ENCODE data around the gene PRR14L. TPM values are rescaled to one million over a fixed set of nuclear protein-coding genes. Genes with fewer than 3 reads are reported as not detected.
"Not testable (repeated sequence)": the region's sequence is repeated elsewhere in the genome, so short reads cannot be mapped to it uniquely, and the experiment has no call there.

PRR14L gene
- polyA plus RNA-seq, 4 donors, result 21.3 to 27.5 (median 24.6) TPM

DNA sequence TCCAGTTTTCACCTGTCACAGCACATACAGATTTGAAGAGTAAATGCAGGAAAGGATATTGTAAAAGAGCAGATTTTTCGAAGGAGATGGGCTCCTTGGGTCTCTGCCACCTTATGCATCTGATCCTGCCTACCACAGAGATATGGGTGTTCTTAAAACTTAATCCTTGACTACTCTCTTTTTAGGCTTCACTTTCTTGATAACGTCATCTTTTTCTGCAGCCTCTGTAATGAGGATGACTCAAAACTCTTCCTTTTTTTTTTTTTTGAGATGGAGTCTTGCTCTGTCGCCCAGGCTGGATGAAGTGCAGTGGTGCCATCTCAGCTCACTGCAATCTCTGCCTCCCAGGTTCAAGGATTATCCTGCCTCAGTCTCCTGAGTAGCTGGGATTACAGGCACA lies 7.8 kb downstream of the PRR14L start:
- no peak for DNase-seq (ENCODE audit: low read depth in 4 of 4, low spot score in 2 of 4)

DNA sequence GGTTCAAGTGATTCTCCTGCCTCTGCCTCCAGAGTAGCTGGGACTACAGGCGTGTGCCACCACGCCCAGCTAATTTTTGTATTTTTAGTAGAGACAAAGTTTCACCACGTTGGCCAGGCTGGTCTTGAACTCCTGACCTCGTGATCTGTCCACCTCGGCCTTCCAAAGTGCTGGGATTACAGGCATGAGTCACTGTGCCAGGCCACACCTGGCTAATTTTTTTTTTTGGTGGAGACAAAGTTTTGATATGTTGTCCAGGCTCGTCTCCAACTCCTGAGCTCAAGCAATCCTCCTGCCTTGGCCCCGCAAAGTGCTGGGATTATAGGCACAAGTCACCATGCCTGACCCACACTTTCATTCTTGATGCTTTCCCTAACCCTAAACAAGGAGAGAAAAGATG lies 9.6 kb downstream of the PRR14L start:
- DNase-seq (ENCODE audit: low read depth in 4 of 4, low spot score in 2 of 4), result not testable (repeated sequence)

DNA sequence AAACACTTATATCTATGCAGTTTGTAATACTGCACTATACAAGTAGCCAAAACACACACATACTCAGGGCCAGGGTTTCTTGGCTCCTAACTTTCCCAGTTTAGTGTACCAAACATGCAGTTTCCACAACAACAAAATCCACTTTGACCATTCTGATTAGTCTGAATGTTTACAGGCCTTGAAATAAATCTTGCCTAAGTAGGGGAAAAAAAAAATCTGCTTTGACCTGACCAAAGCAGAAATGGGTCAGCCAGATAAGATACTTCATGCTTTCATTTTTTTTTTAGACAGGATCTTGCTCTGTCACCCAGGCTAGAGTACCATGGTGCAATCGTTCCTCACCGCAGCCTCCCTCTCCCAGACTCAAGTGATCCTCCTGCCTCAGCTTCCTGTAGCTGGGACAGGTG lies 10.1 kb downstream of the PRR14L start:
- DNase-seq (ENCODE audit: low read depth in 4 of 4, low spot score in 2 of 4), result no peak

DNA sequence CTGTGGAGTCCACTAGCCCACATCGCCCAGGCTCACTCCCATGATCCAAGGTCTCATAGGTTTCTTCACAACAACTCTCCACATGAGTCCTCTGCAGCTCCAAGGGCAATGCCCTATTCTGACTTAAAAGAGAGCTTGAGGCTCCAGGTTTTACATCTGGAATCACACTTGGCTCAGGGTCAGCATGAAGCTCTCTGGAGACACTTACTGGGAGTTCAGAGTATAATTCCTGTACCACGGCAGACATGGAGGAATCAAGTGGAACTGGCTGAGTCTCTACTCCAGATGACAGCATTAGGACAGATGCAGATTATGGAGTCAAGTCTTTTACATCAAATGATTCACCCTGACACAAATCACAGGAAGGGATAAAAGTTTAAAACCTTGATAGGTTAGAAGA lies 11.4 kb downstream of the PRR14L start:
- no peak for DNase-seq (ENCODE audit: low read depth in 4 of 4, low spot score in 2 of 4)

DNA sequence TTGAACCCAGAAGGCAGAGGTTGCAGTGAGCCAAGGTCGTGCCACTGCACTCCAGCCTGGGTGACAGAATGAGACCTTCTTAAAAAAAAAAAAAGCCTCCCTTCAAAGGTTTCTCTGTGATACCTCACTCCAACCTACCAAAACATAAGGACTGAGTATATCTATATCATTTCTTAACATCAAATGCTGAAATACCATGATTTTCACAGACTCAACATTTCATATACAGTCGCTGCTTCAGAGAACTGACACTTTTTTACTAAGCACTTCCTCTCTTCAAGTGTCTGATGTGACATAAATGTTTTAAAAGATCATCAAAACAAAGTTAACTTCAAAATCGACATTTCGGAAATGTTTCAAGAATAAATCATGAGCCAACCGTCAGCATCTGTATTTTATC lies 12.0 kb downstream of the PRR14L start:
- DNase-seq (ENCODE audit: low read depth in 4 of 4, low spot score in 2 of 4), result no peak

DNA sequence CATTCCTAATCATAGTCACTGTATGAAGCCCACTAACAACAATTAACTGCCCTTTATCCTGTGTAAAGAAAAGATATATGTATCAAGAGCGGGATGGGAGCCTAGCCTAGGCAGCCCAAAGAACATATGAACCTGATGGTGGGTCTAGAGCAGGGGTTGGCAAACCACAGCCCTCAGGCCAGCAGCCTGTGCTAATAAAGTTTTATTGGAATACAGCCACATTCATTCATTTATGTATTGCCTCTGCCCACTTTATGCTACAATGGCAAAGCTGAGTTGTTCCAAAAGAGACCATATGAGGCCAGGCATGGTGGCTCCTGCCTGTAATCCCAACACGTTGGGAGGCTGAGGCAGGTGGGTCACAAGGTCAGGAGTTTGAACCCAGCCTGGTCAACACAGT lies 13.5 kb downstream of the PRR14L start:
- no peak for DNase-seq (ENCODE audit: low read depth in 4 of 4, low spot score in 2 of 4)

DNA sequence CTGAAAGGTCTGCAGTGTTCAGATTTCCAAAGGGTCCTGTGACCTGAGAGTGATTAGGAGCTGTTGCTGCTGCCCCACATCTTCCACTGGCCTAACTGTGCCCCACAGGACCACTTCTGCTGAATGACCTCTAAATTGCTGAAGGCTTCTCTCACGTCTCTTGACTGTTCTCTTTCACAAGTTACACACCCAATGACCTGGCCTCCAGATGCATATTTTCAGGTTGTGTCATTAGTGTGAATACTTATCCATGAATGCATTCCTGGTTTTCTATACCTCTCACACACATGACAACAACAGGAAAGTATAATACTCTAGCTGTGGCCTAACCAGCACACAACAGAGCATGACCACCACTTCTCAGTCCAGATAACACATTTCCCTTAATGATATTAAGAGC lies 15.4 kb downstream of the PRR14L start:
- DNase-seq (ENCODE audit: low read depth in 4 of 4, low spot score in 2 of 4), result no peak

DNA sequence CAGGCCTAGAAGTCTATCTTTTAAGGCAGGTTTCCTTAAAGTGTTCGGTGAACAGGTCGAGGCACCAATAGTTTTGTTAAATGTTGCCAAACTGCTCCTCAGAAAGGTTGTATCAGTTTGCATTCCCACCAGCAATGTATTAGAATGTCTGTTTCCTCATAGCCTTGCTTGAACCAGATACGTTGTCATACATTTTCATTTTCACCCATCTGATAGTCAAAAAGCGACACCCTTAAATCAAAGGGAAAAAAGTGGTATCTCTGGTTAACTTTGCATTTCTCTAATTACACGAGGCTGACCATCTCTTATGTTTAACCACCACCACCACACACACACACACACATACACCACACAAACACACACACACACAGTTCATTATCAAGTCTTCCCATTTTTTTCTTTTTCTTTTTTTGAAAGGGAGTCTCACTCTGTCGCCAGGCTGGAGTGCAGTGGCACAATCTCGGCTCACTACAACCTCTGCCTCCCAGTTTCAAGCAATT lies 16.3 kb downstream of the PRR14L start:
- no peak for DNase-seq (ENCODE audit: low read depth in 4 of 4, low spot score in 2 of 4)

DNA sequence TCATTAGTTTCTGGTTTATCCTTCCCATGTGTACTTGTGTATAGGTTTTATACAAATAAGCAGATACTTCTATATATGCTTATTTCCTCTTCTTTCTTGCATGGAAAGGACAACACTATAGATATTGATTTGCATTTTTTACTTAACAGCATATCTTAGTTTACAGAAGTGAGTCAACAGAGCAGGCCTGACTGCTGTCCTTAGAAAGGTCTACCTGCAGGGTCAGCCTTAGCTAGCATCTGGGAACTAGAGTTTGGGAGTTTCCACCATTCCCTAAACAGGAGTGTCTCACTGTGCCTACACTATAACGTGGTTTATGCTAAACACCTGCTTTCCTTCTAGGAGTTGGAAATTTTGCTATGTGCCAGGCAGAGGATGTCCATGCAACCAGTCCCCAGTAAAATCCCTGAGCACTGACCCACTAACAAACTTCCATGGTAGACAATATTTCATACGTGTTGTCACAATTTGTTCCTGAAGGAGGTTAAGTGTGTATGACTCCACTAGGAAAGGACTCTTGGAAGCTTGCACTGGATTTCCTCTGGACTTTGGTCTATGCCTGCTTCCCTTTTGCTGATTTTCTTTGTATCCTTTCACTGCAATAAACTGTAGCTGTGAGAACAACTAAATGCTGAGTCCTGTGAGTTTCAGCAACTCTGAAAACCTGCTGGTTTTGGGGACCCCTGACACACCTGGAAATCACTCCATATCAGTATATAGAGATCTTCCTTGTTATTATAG lies 17.7 kb downstream of the PRR14L start:
- no peak for DNase-seq (ENCODE audit: low read depth in 4 of 4, low spot score in 2 of 4)

DNA sequence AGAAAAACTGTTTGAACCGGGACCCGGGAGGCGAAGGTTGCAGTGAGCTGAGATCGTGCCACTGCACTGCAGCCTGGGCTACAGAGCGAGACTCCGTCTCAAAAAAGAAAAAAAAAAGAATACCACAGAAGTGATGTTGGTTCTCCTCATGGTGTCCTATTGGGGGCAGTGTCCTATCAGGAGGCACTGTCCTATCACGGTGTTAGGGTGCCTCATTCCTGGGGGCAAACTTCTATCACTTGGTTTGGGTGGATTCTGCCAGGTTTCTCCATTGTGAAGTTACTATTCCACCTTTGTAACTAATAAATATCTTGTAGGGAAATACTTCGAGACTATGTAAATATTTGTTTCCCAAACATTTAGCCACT lies 19.6 kb downstream of the PRR14L start:
- no peak for DNase-seq (ENCODE audit: low read depth in 4 of 4, low spot score in 2 of 4)

DNA sequence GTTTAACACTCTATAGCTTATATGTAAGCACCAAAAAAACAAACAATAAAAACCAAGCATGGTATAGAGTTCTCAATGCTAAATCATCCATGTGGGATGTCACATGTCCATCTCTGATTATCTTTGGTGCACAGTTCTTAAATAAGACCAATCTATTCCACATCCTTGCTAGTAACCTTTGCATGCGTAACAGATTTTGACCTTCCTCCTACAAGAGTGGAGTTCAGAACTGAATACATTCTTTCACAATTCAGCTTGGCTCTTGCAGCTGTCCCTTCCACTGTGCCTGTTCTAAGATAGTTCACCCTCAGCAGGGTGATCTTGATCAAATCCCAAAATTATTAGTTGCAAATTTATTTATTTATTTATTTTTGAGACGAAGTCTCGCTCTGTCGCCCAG lies 21.1 kb downstream of the PRR14L start:
- no peak for DNase-seq (ENCODE audit: low read depth in 4 of 4, low spot score in 2 of 4)

DNA sequence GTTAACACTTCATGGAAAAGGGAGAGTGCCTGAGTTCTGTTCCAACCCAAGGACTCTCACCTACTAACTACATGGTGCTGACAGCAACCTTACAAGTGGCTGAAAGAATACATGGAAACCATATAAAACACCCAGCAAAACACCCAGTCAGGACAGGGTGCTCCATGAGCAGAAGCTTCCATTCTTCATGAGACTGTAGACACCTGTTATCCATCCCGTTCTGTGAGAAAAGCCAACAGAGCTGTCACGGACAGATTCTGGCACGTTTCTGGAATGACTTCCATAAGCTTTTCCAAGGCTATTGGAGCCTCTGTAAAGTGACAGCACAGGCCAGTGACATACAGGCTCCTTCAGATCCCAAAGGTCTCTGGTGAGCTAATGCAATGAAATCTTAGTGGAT lies 23.2 kb downstream of the PRR14L start:
- no peak for DNase-seq (ENCODE audit: low read depth in 4 of 4, low spot score in 2 of 4)

DNA sequence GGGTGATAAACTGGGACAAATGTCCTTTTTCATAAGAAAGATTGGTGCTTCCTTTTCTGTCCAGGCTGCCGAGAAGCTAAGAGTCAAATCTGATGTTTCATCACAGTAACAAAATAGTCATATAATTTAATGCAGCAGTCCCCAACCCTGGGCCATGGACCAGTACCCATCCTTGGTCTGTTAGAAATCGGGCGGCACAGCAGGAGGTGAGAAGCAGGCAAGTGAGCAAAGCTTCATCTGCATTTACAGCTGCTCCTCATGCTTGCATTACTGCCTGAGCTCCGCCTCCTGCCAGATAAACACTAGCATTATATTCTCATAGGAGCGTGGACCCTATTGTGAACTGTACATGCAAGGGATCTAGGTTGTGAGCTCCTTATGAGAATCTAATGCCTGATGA lies 26.2 kb downstream of the PRR14L start:
- DNase-seq (ENCODE audit: low read depth in 4 of 4, low spot score in 2 of 4), result no peak

DNA sequence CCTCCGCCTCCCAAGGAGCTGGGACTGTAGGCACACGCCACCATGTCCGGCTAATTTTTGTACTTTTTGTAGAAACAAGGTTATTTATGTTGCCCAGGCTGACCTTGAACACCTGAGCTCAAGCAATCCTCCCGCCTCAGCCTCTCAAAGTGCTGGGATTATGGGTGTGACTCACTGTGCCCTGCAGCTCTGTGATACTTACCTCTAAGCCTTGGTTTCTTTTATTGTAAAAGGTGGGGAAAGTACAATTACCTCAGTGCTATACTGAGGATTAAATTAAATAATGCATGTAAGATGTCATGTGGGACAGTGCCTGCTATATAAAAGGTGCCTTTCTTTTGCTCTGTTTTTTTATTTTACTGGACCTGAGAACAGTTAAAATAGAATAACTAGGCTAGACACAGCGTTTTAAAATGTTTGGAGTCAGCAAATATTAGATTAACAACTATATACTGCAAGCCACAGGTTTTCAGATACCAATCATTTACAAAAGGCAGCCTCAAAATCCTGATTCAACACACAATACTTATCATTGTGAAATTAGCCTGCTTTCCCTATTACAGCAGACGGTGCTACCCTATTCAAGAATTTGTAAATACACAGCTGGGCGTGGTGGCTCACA lies 30.0 kb downstream of the PRR14L start:
- no peak for DNase-seq (ENCODE audit: low read depth in 4 of 4, low spot score in 2 of 4)

DNA sequence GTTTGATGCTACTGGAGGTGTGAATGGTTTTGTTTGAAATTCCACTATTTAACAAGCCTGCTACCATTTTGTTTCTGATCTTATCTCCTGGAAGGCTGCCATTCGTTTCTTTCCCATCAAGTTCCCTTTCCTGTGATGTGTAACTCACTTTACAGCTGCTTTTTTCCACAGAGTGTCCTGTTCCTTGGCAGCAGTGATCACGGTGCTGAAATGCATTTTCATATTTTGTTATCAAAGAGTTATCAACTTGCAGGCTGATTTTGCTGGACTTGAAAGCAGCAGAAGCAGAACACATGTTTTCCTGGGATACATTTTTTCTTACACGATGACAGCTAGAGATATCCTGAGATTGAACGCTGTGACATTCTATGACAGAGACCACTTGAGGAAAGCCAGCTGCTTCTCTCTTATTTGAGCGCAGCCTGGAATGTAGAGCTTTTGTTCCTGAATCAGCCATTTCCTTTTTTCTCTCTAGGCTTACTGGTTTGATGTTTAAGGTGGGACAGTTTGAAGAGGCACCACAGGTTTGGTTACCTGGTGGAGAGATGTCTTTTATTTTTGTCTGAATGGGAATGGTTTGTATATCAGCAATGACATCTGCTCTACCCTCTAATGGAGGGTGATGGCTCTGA lies 34.7 kb downstream of the PRR14L start:
- no peak for DNase-seq (ENCODE audit: low read depth in 4 of 4, low spot score in 2 of 4)

DNA sequence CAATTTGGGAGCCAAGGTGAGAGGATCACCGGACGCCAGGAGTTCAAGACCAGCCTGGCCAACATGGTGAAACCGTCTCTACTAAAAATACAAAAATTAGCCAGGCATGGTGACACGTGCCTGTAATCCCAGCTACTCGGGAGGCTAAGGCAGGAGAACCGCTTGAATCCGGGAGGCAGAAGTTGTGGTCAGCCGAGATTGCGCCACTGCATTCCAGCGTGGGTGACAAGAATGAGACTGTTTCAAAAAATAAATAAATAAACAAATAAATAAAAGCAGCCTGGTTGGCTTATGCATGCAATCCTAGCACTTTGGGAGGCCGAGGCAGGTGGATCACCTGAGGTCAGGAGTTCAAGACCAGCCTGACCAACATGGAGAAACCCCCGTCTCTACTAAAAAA lies 38.7 kb downstream of the PRR14L start:
- DNase-seq (ENCODE audit: low read depth in 4 of 4, low spot score in 2 of 4), result not testable (repeated sequence)

DNA sequence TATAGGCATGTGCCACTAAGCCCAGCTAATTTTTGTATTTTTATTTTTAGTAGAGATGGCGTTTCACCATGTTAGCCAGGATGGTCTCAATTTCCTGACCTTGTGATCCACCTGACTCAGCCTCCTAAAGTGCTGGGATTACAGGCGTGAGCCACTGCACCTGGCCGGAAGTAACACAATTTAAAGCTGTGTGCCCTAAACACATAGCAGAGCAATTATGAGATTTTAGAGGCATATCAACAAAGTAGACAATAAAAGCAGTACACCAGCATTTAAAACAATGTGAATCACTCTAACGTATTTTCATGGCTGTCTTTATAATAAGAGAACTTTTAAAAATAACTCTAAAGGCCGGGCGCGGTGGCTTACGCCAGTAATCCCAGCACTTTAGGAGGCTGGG lies 42.4 kb downstream of the PRR14L start:
- no peak for DNase-seq (ENCODE audit: low read depth in 4 of 4, low spot score in 2 of 4)

DNA sequence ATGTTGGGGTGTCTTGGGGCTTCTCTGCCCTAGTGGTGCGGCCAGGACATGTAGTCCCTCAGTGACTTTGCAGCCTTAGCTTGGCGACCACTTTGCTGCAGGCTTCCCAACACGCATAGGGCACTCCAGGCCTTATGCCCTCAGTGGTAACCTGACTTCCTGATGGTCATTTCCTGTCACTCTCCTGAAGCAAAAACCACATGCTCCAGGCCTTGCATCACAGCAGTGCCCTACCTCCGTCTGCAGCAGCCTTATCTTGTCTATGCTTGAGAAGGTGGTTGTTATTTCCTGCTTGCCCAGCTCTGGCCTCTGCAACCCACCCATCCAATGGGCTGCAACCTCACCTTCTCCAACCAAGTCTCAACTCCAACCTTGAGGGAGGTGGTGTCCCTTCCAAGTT lies 54.5 kb downstream of the PRR14L start:
- DNase-seq (ENCODE audit: low read depth in 4 of 4, low spot score in 2 of 4), result no peak

DNA sequence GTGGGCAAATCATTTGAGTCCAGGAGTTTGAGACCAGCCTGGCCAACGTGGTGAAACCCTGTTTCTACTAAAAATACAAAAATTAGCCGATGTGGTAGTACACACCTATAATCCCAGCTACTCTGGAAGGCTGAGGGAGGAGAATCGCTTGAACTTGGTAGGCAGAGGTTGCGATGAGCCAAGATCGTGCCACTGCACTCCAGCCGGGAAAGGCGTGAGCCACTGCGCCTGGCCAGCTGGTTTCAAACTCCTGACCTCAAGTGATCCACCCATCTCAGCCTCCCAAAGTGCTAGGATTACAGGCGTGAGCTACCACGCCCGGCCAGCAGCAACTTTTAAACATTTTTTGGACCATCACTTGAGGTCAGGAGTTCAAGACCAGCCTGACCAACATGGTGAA lies 55.9 kb downstream of the PRR14L start:
- not testable (repeated sequence) for DNase-seq (ENCODE audit: low read depth in 4 of 4, low spot score in 2 of 4)

DNA sequence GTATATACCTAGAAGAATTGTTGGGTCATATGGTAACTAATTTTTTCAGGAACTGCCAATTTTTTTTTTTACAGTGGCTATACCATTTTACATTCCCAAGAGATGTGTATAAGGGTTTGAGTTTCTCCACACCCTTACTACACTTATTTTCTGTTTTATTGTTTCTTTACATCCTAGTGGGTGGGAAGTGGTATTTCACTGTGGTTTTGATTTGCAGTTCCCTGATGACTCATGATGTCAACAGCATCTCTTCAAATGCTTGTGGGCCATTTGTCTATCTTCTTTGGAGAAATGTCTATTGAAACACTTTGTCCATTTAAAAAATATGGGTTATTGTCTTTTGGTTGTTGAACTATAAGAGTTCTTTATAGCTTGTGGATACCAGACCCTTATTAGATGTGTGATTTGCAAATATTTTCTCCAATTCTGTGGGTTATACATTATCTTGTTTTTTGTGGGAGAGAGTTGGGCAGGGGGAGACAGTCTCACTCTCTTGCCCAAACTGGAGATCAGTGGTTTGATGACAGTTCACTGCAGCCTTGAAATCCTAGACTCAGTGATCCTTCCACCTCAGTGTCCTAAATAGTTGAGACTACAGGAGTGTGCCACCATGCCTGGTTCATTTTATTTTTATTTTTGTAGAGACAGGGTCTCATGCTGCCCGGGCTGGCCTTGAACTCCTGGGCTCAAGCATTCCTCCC lies 57.6 kb downstream of the PRR14L start:
- no peak for DNase-seq (ENCODE audit: low read depth in 4 of 4, low spot score in 2 of 4)

DNA sequence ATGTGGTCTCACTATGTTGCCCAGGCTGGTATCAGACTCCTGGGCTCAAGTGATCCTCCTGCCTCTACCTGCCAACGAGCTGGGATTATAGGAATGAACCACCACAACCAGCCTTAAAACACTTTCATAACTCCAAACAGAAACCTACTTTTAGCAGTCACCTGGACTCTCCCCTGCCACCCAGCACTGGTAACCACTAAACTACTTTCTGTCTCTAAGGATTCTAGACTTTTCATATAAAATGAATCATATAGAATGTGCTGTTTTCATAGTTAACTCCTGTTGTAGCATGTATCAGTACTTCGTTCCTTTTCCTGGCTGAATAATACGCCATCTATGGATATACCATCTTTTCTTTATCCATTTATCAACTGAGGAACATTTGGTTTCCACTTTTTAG lies 58.5 kb downstream of the PRR14L start:
- DNase-seq (ENCODE audit: low read depth in 4 of 4, low spot score in 2 of 4), result no peak

Measured in left renal cortex interstitium (tissue), 4 donors.